Neural progenitor cell (in vitro differentiated cells): ENCODE measurements around the gene ZNF354B. TPM values are rescaled to one million over a fixed set of nuclear protein-coding genes. Genes with fewer than 3 reads are reported as not detected.

Experiments
- DNase-seq: peaks from one replicate; pipeline ENCODE4 v3.0.0-alpha.2; 2016; ENCODE audit warnings: low spot score
- H2AFZ ChIP-seq: fragments of 200-600 bp; sonication (generic); replicated peaks from 2 replicates; pipeline ENCODE4 v1.6.1; 2016; ENCODE audit warnings: antibody characterized with exemption
- H3F3A ChIP-seq: fragments of 200-600 bp; sonication (generic); 2 replicates; pipeline ENCODE4 v1.6.1; 2016; ENCODE audit warnings: antibody characterized with exemption, low read depth
- H3K27ac ChIP-seq: fragments of 200-600 bp; sonication (generic); 2 replicates; pipeline ENCODE4 v1.5.1; 2016; ENCODE audit warnings: mild to moderate bottlenecking
- H3K27me3 ChIP-seq: fragments of 200-600 bp; sonication (generic); 2 replicates; pipeline ENCODE4 v1.6.1; 2016; ENCODE audit warnings: mild to moderate bottlenecking, moderate library complexity
- H3K36me3 ChIP-seq: fragments of 200-600 bp; sonication (generic); 2 replicates; pipeline ENCODE4 v1.5.1; 2016
- H3K4me1 ChIP-seq: fragments of 200-600 bp; sonication (generic); 2 replicates; pipeline ENCODE4 v1.6.1; 2016; ENCODE audit warnings: mixed run types
- H3K4me2 ChIP-seq: fragments of 200-600 bp; sonication (generic); 2 replicates; pipeline ENCODE4 v1.6.1; 2016
- H3K4me3 ChIP-seq: fragments of 200-600 bp; sonication (generic); 2 replicates; pipeline ENCODE4 v1.5.1; 2016
- H3K79me2 ChIP-seq: fragments of 200-600 bp; sonication (generic); 2 replicates; pipeline ENCODE4 v1.6.1; 2016; ENCODE audit warnings: low read depth
- H3K9ac ChIP-seq: fragments of 200-600 bp; sonication (generic); 2 replicates; pipeline ENCODE4 v1.6.1; 2016
- H3K9me3 ChIP-seq: fragments of 200-600 bp; sonication (generic); 2 replicates; pipeline ENCODE4 v1.5.1; 2016; ENCODE audit warnings: low read depth
- H4K20me1 ChIP-seq: fragments of 200-600 bp; sonication (generic); 2 replicates; pipeline ENCODE4 v1.6.1; 2016; ENCODE audit warnings: low read depth
- H3K27ac Mint-ChIP-seq: 3 replicates; pipeline ENCODE4 v1.8.0; 2021; ENCODE audit warnings: mixed read lengths
- H3K27me3 Mint-ChIP-seq: 2 replicates; pipeline ENCODE4 v1.8.0; 2022; ENCODE audit warnings: low read depth, mild to moderate bottlenecking, inconsistent platforms, moderate library complexity, mixed read lengths; ENCODE audit not compliant: insufficient read depth
- H3K36me3 Mint-ChIP-seq: 3 replicates; pipeline ENCODE4 v1.8.0; 2021; ENCODE audit warnings: mixed read lengths
- H3K4me1 Mint-ChIP-seq: 3 replicates; pipeline ENCODE4 v1.8.0; 2021; ENCODE audit warnings: mixed read lengths
- H3K4me3 Mint-ChIP-seq: 3 replicates; pipeline ENCODE4 v1.8.0; 2021; ENCODE audit warnings: mild to moderate bottlenecking, moderate library complexity, mixed read lengths
- H3K9me3 Mint-ChIP-seq: 3 replicates; pipeline ENCODE4 v1.8.0; 2020; ENCODE audit warnings: mixed read lengths
- EZH2 ChIP-seq: fragments of 200-600 bp; sonication (generic); IDR thresholded peaks from 2 replicates; pipeline ENCODE4 v1.6.1; 2017; ENCODE audit warnings: antibody characterized with exemption, mild to moderate bottlenecking, moderate library complexity
- EZH2phosphoT487 ChIP-seq: fragments of 200-600 bp; sonication (generic); IDR thresholded peaks from 2 replicates; pipeline ENCODE4 v1.6.1; 2017; ENCODE audit warnings: antibody characterized with exemption
- total RNA-seq: library from RNA; depleted of rRNA; stranded (reverse); fragments of >200 nt; gene quantifications from 2 replicates; pipeline ENCODE4 v1.2.3, GENCODE V29; 2015; ENCODE audit warnings: low replicate concordance
- TF ChIP-seq, protein P1 (sequence below): fragments of 200-600 bp; sonication (generic); IDR thresholded peaks from 2 replicates; pipeline ENCODE4 v1.5.1; 2017; ENCODE audit warnings: antibody characterized with exemption, mild to moderate bottlenecking

ZNF354B gene
- total RNA-seq, 1 donor from 2014 or later: 31.3 TPM

DNA sequence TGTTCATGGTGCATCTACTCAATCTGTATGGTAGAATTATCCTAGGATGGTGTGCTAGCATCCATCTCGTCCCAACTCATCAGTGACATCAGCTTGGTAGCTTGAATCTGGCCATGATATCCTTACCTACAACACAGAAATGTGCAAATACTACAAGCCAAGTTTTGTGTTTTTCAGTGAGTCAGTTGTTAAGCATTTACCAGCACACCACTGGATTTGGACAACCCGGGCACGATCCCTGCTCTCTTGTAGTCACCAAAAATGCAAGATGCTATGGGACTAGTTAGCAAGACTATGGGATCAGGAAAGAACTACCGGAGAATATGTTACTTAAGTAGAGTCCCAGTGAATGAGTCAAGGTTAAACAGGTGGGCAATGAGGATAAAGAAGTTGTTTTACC, 32.1 kb upstream of the ZNF354B start:
- Mint-ChIP-seq H3K4me3 (no peak overlapping the region), H3K27ac (no peak overlapping the region)

DNA sequence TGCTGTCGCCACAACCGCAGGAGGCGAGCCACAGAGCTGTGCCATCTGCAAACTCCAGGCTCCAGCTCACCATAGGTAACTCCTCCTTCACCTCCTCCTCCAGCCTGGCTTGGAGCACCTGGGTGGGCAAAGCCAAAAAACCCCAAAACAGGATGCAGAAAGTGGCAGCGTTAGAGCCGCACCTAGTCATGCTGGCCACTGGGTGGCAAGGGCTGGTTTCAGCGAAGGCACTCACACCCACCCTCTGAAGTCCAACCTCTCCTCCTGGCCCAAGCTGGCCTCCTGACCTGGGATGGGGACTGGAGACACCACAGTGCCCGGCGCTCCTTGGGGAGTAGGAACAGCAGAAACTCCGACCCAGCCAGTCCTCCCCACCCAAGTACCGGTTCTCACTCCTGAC, 28.7 kb upstream of the ZNF354B start:
- Mint-ChIP-seq H3K4me3 (no peak overlapping the region), H3K9me3 (no peaks in the 10 kb centered on the region), H3K36me3 (no peaks in the 10 kb centered on the region), H3K27me3 (peaks cover 4% of the 10 kb centered on the region), H3K4me1 (no peaks in the 10 kb centered on the region), H3K27ac (no peak overlapping the region)
- Histone ChIP-seq H3K9me3 (no peaks in the 10 kb centered on the region), H3K27me3 (no peaks in the 10 kb centered on the region), H3F3A (no peaks in the 10 kb centered on the region), H3K4me2 (no peak overlapping the region), H4K20me1 (no peaks in the 10 kb centered on the region), H3K27ac (no peak overlapping the region), H3K4me1 (no peaks in the 10 kb centered on the region), H3K4me3 (no peak overlapping the region), H3K36me3 (no peaks in the 10 kb centered on the region), H2AFZ (no peak overlapping the region), H3K79me2 (no peaks in the 10 kb centered on the region), H3K9ac (no peak overlapping the region)
- TF ChIP-seq EZH2phosphoT487: no peak
- no peak for TF ChIP-seq EZH2
- TF ChIP-seq, protein P1, sequence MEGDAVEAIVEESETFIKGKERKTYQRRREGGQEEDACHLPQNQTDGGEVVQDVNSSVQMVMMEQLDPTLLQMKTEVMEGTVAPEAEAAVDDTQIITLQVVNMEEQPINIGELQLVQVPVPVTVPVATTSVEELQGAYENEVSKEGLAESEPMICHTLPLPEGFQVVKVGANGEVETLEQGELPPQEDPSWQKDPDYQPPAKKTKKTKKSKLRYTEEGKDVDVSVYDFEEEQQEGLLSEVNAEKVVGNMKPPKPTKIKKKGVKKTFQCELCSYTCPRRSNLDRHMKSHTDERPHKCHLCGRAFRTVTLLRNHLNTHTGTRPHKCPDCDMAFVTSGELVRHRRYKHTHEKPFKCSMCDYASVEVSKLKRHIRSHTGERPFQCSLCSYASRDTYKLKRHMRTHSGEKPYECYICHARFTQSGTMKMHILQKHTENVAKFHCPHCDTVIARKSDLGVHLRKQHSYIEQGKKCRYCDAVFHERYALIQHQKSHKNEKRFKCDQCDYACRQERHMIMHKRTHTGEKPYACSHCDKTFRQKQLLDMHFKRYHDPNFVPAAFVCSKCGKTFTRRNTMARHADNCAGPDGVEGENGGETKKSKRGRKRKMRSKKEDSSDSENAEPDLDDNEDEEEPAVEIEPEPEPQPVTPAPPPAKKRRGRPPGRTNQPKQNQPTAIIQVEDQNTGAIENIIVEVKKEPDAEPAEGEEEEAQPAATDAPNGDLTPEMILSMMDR: no peak
- DNase-seq: peak; percentile 6

More for the DNA sequence above, 32.1 kb upstream of the ZNF354B start:
- Mint-ChIP-seq H3K4me1 (no peaks in the 10 kb centered on the region), H3K36me3 (no peaks in the 10 kb centered on the region), H3K27me3 (peaks cover 4% of the 10 kb centered on the region), H3K9me3 (peaks cover 11% of the 10 kb centered on the region)
- Histone ChIP-seq H3K9me3 (no peaks in the 10 kb centered on the region), H3K4me2 (no peak overlapping the region), H3K36me3 (no peaks in the 10 kb centered on the region), H3K79me2 (no peaks in the 10 kb centered on the region), H2AFZ (no peak overlapping the region), H3F3A (no peaks in the 10 kb centered on the region), H4K20me1 (no peaks in the 10 kb centered on the region), H3K27ac (no peak overlapping the region), H3K9ac (no peak overlapping the region), H3K4me3 (no peak overlapping the region), H3K4me1 (no peaks in the 10 kb centered on the region), H3K27me3 (no peaks in the 10 kb centered on the region)
- DNase-seq: no peak
- TF ChIP-seq EZH2phosphoT487 (no peak), EZH2 (no peak)
- TF ChIP-seq, protein P1: no peak

DNA sequence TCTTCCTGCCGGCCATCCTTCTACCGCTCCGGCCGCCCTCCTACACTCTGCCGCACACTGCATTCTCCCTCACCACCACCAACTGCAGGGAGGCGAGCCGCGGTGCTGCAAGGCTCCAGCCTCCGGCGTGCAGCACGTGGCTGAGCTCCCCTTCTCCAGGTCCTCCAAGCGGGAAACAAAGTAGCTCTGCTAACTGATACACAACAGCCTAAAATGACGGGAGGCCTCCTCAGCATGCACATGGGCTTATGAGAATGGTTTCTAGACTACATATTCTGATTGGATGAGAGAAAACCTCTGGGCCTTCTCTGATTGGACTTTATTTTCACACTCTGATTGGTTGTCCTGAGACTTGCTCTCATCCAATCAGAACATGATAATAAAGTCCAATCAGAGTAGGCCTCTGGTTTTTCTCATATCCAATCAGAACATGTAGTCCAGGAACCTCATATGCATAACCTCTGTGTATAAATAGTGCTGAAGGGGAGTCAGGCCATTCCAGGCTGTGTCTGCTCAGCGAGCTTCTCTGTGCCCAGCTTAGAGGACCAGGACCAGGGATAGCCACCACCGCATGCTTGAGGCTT, 27.0 kb upstream of the ZNF354B start:
- H4K20me1 ChIP-seq: no peaks in the 10 kb centered on the region
- no peaks in the 10 kb centered on the region for H3K4me1 Mint-ChIP-seq
- H3K79me2 ChIP-seq: no peaks in the 10 kb centered on the region
- H3K9ac ChIP-seq: no peak overlapping the region
- H3K9me3 ChIP-seq: no peaks in the 10 kb centered on the region
- DNase-seq: no peak
- no peak overlapping the region for H3K27ac ChIP-seq
- no peaks in the 10 kb centered on the region for H3K36me3 ChIP-seq
- H3K9me3 Mint-ChIP-seq: no peaks in the 10 kb centered on the region
- peaks cover 4% of the 10 kb centered on the region for H3K27me3 Mint-ChIP-seq
- no peaks in the 10 kb centered on the region for H3F3A ChIP-seq
- H3K27ac Mint-ChIP-seq: no peak overlapping the region
- H3K4me1 ChIP-seq: no peaks in the 10 kb centered on the region
- no peak for TF ChIP-seq EZH2phosphoT487
- TF ChIP-seq, protein P1: no peak
- TF ChIP-seq EZH2: no peak
- H3K4me3 Mint-ChIP-seq: peak overlapping the region; percentile 81
- H3K27me3 ChIP-seq: no peaks in the 10 kb centered on the region
- H3K4me2 ChIP-seq: no peak overlapping the region
- no peaks in the 10 kb centered on the region for H3K36me3 Mint-ChIP-seq
- no peak overlapping the region for H2AFZ ChIP-seq
- H3K4me3 ChIP-seq: no peak overlapping the region
